Measurements from ENCODE around the gene GOLIM4. TPM values are rescaled to one million over a fixed set of nuclear protein-coding genes. Genes with fewer than 3 reads are reported as not detected.

The GOLIM4 gene, protein sequence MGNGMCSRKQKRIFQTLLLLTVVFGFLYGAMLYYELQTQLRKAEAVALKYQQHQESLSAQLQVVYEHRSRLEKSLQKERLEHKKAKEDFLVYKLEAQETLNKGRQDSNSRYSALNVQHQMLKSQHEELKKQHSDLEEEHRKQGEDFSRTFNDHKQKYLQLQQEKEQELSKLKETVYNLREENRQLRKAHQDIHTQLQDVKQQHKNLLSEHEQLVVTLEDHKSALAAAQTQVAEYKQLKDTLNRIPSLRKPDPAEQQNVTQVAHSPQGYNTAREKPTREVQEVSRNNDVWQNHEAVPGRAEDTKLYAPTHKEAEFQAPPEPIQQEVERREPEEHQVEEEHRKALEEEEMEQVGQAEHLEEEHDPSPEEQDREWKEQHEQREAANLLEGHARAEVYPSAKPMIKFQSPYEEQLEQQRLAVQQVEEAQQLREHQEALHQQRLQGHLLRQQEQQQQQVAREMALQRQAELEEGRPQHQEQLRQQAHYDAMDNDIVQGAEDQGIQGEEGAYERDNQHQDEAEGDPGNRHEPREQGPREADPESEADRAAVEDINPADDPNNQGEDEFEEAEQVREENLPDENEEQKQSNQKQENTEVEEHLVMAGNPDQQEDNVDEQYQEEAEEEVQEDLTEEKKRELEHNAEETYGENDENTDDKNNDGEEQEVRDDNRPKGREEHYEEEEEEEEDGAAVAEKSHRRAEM
- 10 to 100 TPM; 35.9 to 59.0 (median 52.0) TPM for total RNA-seq

DNA sequence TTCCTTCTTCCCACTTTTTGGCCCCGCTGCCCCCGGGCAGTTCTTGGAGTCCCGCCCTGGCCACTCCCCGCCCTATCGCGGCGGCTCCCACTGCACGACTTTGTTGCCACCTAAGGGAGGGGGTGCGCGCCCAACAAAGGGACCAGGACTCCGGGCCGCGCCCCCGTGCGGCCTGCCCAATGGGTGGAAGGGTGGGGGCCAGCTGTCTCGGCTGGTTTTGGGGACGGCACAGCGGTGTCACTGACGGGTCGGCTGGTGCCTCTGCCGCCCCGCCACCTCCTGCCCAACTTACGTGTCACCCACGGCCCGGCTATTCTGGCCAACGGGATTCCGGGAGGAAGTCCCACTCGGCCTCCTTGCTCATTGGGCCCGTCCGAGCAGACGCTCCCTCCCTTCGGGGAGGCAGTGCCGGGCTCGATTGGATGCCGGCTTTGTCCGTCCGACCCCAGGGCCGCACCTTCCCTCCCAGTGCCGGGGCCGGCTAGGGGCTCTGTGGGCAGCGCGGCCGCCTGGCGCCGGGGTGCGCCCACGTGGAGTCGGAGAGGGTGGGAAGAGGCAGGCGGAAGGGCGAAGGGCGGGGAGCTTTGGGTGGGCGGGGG is at the start of gene GOLIM4:
GOLIM4 (minus strand) TSS at position 314 of the 599 bp plus-strand sequence. CDS start 639 bp downstream, outside the sequence.
- Histone ChIP-seq H3K9me3 (no peaks in the 10 kb centered on the region), H3K36me3 (no peaks in the 10 kb centered on the region)

DNA sequence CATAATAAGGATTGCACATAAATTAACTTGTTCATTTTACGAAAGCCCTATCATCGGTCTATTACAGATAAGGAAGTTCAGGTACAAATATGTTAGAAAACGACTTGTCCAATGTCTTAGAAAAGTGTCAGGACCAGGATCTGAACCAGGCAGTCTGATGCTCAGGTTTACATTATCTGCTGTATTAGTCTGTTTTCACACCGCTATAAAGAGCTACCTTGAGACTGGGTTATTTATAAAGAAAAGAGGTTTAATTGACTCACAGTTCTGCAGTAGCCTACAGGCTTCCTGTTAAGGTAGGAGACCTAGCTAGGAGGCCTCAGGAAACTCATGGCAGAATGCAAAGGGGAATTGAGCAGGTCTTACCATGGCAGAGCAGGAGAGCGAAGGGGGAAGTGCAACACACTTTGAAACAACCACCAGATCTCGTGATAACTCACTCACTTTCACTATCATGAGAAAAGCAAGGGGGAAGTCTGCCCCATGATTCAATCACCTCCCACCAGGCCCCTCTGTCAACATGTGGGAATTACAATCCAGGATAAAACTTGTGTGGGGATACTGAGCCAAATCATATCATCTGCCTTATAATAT is 45.8 kb upstream of the GOLIM4 start:
- Histone ChIP-seq H3K27ac (no peak overlapping the region), H3K4me3 (no peak overlapping the region), H3K4me1 (no peaks in the 10 kb centered on the region), H3K36me3 (no peaks in the 10 kb centered on the region), H3K27me3 (no peaks in the 10 kb centered on the region), H3K9me3 (no peaks in the 10 kb centered on the region)
- no peak for DNase-seq (ENCODE audit: low spot score in 2 of 2)
- TF ChIP-seq, protein P1, sequence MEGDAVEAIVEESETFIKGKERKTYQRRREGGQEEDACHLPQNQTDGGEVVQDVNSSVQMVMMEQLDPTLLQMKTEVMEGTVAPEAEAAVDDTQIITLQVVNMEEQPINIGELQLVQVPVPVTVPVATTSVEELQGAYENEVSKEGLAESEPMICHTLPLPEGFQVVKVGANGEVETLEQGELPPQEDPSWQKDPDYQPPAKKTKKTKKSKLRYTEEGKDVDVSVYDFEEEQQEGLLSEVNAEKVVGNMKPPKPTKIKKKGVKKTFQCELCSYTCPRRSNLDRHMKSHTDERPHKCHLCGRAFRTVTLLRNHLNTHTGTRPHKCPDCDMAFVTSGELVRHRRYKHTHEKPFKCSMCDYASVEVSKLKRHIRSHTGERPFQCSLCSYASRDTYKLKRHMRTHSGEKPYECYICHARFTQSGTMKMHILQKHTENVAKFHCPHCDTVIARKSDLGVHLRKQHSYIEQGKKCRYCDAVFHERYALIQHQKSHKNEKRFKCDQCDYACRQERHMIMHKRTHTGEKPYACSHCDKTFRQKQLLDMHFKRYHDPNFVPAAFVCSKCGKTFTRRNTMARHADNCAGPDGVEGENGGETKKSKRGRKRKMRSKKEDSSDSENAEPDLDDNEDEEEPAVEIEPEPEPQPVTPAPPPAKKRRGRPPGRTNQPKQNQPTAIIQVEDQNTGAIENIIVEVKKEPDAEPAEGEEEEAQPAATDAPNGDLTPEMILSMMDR (IDR thresholded peaks at IDR 0.05) = no peak
- no peak for TF ChIP-seq POLR2A (IDR thresholded peaks at IDR 0.05)
- no peak for TF ChIP-seq EP300 (IDR thresholded peaks at IDR 0.05)
- WGBS, 2 donors = 66 to 86% methylated on average over 6 of the region's 6 CpGs

More for the DNA sequence above, at the start of gene GOLIM4:
- DNase-seq (ENCODE audit: low spot score in 2 of 2) = peak; percentile 82 to 88
- TF ChIP-seq, protein P1 (IDR thresholded peaks at IDR 0.05) = peak in 1 of 5 experiments; percentile 3
- TF ChIP-seq EP300 (IDR thresholded peaks at IDR 0.05) (peak; percentile 18 to 85), POLR2A (IDR thresholded peaks at IDR 0.05) (peak; percentile 43 to 78)
- WGBS, 2 donors = 0 to 1% methylated on average over 22 to 26 of the region's 52 CpGs
- Histone ChIP-seq H3K4me1 (peaks cover 0 to 45% (median 20%) of the 10 kb centered on the region in 4 donors), H3K27ac (peak within 1 kb of the TSS; percentile 85 to 96 (median 94)), H3K4me3 (peak within 1 kb of the TSS; percentile 65 to 85 (median 69)), H3K27me3 (no peaks in the 10 kb centered on the region)

DNA sequence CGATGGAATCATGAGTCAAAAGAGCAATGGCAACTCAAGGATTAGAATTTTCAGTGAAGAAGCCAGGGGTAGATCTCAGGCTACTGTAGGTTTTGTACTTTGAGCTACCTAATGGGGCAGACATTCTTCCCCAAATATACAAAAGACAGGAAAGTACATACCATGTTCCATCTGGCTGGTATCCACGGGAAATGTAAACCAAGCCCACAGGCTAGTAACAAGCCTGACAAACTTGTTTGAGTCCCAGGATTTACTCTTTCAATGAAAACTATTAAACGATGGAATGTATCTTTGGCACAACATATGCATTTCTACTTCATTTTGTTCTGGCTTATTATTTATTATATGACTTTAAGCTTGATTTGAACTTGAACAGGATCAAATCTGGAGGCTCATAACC is 44.2 kb upstream of the GOLIM4 start:
- DNase-seq (ENCODE audit: low spot score in 2 of 2) = no peak
- H3K27ac ChIP-seq = no peak overlapping the region
- H3K36me3 ChIP-seq = no peaks in the 10 kb centered on the region
- TF ChIP-seq, protein P1 (IDR thresholded peaks at IDR 0.05) = no peak
- TF ChIP-seq POLR2A (IDR thresholded peaks at IDR 0.05) (no peak), EP300 (IDR thresholded peaks at IDR 0.05) (no peak)
- H3K9me3 ChIP-seq = no peaks in the 10 kb centered on the region
- H3K27me3 ChIP-seq = no peaks in the 10 kb centered on the region
- H3K4me1 ChIP-seq = no peaks in the 10 kb centered on the region
- WGBS, 2 donors = 73 to 76% methylated on average over 3 of the region's 3 CpGs
- no peak overlapping the region for H3K4me3 ChIP-seq

DNA sequence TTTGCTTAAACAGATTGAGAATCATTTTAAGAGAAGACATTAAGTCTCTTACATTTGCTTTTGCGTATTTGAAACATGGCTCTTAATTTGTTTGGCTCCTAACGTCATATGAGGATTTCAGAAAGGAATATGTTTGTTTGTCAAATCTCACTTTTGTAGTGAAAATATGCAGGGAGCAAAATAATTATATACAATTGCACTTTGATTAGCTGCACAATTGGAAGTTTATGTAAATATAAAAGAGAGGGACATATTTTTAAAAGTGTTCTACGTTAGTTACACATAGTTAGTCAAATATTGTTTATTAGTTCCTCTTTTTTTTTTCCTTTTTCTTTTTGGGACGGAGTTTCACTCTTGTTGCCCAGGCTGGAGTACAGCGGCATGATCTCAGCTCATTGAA is 42.7 kb upstream of the GOLIM4 start:
- whole genome bisulfite sequencing, 2 donors = 72 to 79% methylated on average over 5 of the region's 5 CpGs
- no peaks in the 10 kb centered on the region for H3K9me3 ChIP-seq
- DNase-seq (ENCODE audit: low spot score in 2 of 2) = no peak
- H3K4me3 ChIP-seq = no peak overlapping the region
- no peak overlapping the region for H3K27ac ChIP-seq
- no peaks in the 10 kb centered on the region for H3K27me3 ChIP-seq
- no peaks in the 10 kb centered on the region for H3K36me3 ChIP-seq
- no peaks in the 10 kb centered on the region for H3K4me1 ChIP-seq
- TF ChIP-seq EP300 (IDR thresholded peaks at IDR 0.05) (no peak), POLR2A (IDR thresholded peaks at IDR 0.05) (no peak)
- TF ChIP-seq, protein P1 (IDR thresholded peaks at IDR 0.05) = no peak
